ENCODE measurements around the gene HELLS.

DNA sequence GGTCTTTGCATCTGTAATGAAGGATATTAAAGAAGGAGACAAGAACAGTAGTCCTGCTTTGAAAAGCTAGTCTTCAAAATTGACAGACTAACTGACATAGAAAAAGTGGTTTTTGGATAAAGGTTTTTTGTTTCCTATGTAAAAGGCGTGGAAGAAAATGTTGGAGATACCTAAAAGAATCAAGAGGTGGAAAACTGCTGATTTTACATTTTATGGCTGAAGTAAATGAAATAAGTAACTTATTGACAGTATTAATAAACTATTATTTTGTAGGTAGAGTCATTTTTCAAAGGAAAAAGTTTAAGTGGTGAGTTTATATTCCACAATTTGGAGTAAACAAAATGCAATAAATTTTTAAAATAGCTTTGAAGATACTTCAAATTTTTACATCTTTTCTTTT, 12.6 kb upstream of the HELLS start:
- TF ChIP-seq, protein P1, sequence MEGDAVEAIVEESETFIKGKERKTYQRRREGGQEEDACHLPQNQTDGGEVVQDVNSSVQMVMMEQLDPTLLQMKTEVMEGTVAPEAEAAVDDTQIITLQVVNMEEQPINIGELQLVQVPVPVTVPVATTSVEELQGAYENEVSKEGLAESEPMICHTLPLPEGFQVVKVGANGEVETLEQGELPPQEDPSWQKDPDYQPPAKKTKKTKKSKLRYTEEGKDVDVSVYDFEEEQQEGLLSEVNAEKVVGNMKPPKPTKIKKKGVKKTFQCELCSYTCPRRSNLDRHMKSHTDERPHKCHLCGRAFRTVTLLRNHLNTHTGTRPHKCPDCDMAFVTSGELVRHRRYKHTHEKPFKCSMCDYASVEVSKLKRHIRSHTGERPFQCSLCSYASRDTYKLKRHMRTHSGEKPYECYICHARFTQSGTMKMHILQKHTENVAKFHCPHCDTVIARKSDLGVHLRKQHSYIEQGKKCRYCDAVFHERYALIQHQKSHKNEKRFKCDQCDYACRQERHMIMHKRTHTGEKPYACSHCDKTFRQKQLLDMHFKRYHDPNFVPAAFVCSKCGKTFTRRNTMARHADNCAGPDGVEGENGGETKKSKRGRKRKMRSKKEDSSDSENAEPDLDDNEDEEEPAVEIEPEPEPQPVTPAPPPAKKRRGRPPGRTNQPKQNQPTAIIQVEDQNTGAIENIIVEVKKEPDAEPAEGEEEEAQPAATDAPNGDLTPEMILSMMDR (IDR thresholded peaks at IDR 0.05), result no peak
- no peak for TF ChIP-seq POLR2A (IDR thresholded peaks at IDR 0.05)

Measured in right lobe of liver (tissue), 4 donors.